SK-N-SH (cell line): ENCODE measurements around the gene TUNAR.

Source experiments
- GATA2 ChIP-seq: sonication (generic); formaldehyde crosslinking; IDR thresholded peaks from 2 replicates; pipeline ENCODE4 v1.5.0; 2020; ENCODE audit warnings: mild to moderate bottlenecking, missing genetic modification reagents
- POLR2AphosphoS5 ChIP-seq: IDR thresholded peaks from 2 replicates; pipeline ENCODE4 v1.6.1; 2012; ENCODE audit warnings: low read depth, low read length
- RAD21 ChIP-seq: IDR thresholded peaks from 2 replicates; pipeline ENCODE4 v1.6.1; 2012; ENCODE audit warnings: mild to moderate bottlenecking, low read length
- TCF12 ChIP-seq: IDR thresholded peaks from 2 replicates; pipeline ENCODE4 v1.4.0; 2012
- TF ChIP-seq, protein P1 (sequence below): fragments of 200-600 bp; sonication (generic); IDR thresholded peaks from 2 replicates; pipeline ENCODE4 v1.6.1; 2017; ENCODE audit warnings: antibody characterized with exemption, mild to moderate bottlenecking, moderate library complexity

DNA sequence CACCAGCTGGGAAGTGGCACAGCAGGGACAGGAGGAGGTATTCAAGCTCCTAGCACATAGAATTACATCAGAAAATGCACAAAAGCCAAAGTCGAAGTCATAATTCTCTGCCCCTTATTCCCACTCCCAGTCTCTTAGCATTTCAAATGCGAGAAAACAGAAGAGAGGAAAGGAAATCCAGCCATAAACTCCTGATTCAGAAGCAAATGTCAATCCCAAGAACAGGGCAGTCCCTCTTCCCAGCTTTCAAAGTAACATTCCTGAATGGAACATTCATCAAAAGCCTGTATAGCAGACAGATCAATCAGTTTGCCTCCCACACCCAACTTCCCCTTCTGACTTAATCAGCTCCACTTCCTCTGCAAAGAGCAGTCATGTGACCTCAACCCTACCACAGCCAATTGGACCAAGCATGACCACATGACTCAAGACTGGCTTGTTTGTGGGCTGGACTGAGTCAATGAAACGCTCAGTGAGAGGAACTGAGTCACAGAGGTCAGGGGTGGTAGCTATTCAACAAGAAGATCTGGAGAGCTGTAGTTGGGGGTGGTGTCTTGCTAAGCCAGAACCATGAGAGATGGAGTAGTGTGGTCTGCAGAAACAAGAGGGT is 41.4 kb upstream of the TUNAR start:
- no peak for TF ChIP-seq GATA2 (CRISPR knock-in tag)
- TF ChIP-seq RAD21 = no peak
- TF ChIP-seq, protein P1, sequence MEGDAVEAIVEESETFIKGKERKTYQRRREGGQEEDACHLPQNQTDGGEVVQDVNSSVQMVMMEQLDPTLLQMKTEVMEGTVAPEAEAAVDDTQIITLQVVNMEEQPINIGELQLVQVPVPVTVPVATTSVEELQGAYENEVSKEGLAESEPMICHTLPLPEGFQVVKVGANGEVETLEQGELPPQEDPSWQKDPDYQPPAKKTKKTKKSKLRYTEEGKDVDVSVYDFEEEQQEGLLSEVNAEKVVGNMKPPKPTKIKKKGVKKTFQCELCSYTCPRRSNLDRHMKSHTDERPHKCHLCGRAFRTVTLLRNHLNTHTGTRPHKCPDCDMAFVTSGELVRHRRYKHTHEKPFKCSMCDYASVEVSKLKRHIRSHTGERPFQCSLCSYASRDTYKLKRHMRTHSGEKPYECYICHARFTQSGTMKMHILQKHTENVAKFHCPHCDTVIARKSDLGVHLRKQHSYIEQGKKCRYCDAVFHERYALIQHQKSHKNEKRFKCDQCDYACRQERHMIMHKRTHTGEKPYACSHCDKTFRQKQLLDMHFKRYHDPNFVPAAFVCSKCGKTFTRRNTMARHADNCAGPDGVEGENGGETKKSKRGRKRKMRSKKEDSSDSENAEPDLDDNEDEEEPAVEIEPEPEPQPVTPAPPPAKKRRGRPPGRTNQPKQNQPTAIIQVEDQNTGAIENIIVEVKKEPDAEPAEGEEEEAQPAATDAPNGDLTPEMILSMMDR = no peak
- no peak for TF ChIP-seq POLR2AphosphoS5
- no peak for TF ChIP-seq TCF12
